WTC11 (cell line): ENCODE measurements around the gene CA7. TPM values are rescaled to one million over a fixed set of nuclear protein-coding genes. Genes with fewer than 3 reads are reported as not detected.

Source experiments
- ATAC-seq: fragments of 200-7000 bp; cut with Tn5 transposase; 2 replicates; pipeline ENCODE4 v1.10.0; 2021; ENCODE audit warnings: mild to moderate bottlenecking, moderate library complexity
- CTCF ChIA-PET: fragments of 300-600 bp; sonication (Branson Sonifier 250); formaldehyde crosslinking; loops from one replicate; lab custom pipeline; 2021; ENCODE audit warnings: antibody characterized with exemption; lab: Charles Lee
- POLR2A ChIA-PET: fragments of 350-600 bp; sonication (Branson Sonifier 250); formaldehyde crosslinking; loops from one replicate; lab custom pipeline; 2021; ENCODE audit warnings: antibody characterized with exemption; lab: Charles Lee
- DNase-seq: peaks from one replicate; pipeline ENCODE4 v3.0.0; 2021; ENCODE audit warnings: low spot score
- H3K27ac Mint-ChIP-seq: 2 replicates; pipeline ENCODE4 v1.8.0; 2021; ENCODE audit warnings: mixed read lengths
- H3K27me3 Mint-ChIP-seq: 2 replicates; pipeline ENCODE4 v1.8.0; 2021; ENCODE audit warnings: low read depth, mild to moderate bottlenecking, moderate library complexity, mixed read lengths
- H3K36me3 Mint-ChIP-seq: 2 replicates; pipeline ENCODE4 v1.8.0; 2021; ENCODE audit warnings: mixed read lengths
- H3K4me1 Mint-ChIP-seq: 2 replicates; pipeline ENCODE4 v1.8.0; 2022; ENCODE audit warnings: mixed read lengths
- H3K4me3 Mint-ChIP-seq: 2 replicates; pipeline ENCODE4 v1.8.0; 2021; ENCODE audit warnings: mild to moderate bottlenecking, moderate library complexity, mixed read lengths
- H3K9me3 Mint-ChIP-seq: 2 replicates; pipeline ENCODE4 v1.8.0; 2021; ENCODE audit warnings: mixed read lengths
- CBFB ChIP-seq: sonication (generic); formaldehyde crosslinking; IDR thresholded peaks from 2 replicates; pipeline ENCODE4 v1.8.1; 2022; ENCODE audit warnings: mild to moderate bottlenecking, low read depth, missing genetic modification reagents
- ETV6 ChIP-seq: sonication (generic); formaldehyde crosslinking; IDR thresholded peaks from 2 replicates; pipeline ENCODE4 v1.8.1; 2022; ENCODE audit warnings: mild to moderate bottlenecking, missing genetic modification reagents
- FOXJ3 ChIP-seq: sonication (generic); formaldehyde crosslinking; IDR thresholded peaks from 2 replicates; pipeline ENCODE4 v1.9.0; 2021; ENCODE audit warnings: missing genetic modification reagents, mild to moderate bottlenecking, borderline replicate concordance
- FOXK1 ChIP-seq: sonication (generic); formaldehyde crosslinking; IDR thresholded peaks from 2 replicates; pipeline ENCODE4 v1.8.0; 2022; ENCODE audit warnings: mild to moderate bottlenecking, moderate library complexity, missing genetic modification reagents
- FOXP1 ChIP-seq: sonication (generic); formaldehyde crosslinking; IDR thresholded peaks from 2 replicates; pipeline ENCODE4 v1.8.0; 2022; ENCODE audit warnings: missing genetic modification reagents, mild to moderate bottlenecking, moderate library complexity, borderline replicate concordance
- GABPB1 ChIP-seq: sonication (generic); formaldehyde crosslinking; IDR thresholded peaks from 2 replicates; pipeline ENCODE4 v1.8.1; 2023; ENCODE audit warnings: mild to moderate bottlenecking, missing genetic modification reagents
- GTF2I ChIP-seq: fragments of 250-450 bp; sonication (Bioruptor Pico); conservative IDR thresholded peaks from 2 replicates; pipeline ENCODE4 v1.4.0; 2021; ENCODE audit warnings: mild to moderate bottlenecking
- MYBL2 ChIP-seq: sonication (generic); formaldehyde crosslinking; IDR thresholded peaks from 2 replicates; pipeline ENCODE4 v1.8.1; 2023; ENCODE audit warnings: mild to moderate bottlenecking, moderate library complexity, missing genetic modification reagents
- NFATC4 ChIP-seq: fragments of 250-450 bp; sonication (Bioruptor Pico); IDR thresholded peaks from 2 replicates; pipeline ENCODE4 v1.9.0; 2021; ENCODE audit warnings: mild to moderate bottlenecking
- NFE2L1 ChIP-seq: sonication (generic); formaldehyde crosslinking; IDR thresholded peaks from 2 replicates; pipeline ENCODE4 v1.8.1; 2023; ENCODE audit warnings: missing genetic modification reagents
- NR2C2 ChIP-seq: sonication (generic); formaldehyde crosslinking; IDR thresholded peaks from 2 replicates; pipeline ENCODE4 v1.8.0; 2022; ENCODE audit warnings: mild to moderate bottlenecking, missing genetic modification reagents
- NR3C1 ChIP-seq: sonication (generic); formaldehyde crosslinking; conservative IDR thresholded peaks from 2 replicates; pipeline ENCODE4 v1.8.1; 2023; ENCODE audit warnings: low read depth, mild to moderate bottlenecking, missing genetic modification reagents
- RELA ChIP-seq: sonication (generic); formaldehyde crosslinking; IDR thresholded peaks from 2 replicates; pipeline ENCODE4 v1.8.1; 2022; ENCODE audit warnings: missing genetic modification reagents, mild to moderate bottlenecking, borderline replicate concordance
- TCF7 ChIP-seq: sonication (generic); formaldehyde crosslinking; IDR thresholded peaks from 2 replicates; pipeline ENCODE4 v1.8.0; 2022; ENCODE audit warnings: mild to moderate bottlenecking, low read depth, missing genetic modification reagents, moderate library complexity
- ZNF219 ChIP-seq: sonication (generic); formaldehyde crosslinking; IDR thresholded peaks from 2 replicates; pipeline ENCODE4 v1.8.0; 2023; ENCODE audit warnings: missing genetic modification reagents, mild to moderate bottlenecking, borderline replicate concordance
- total RNA-seq: library from RNA; stranded (reverse); gene quantifications from 3 replicates; pipeline ENCODE4 v1.2.3, GENCODE V29; 2021
- TF ChIP-seq, protein P1 (sequence below): fragments of 250-450 bp; sonication (Bioruptor Pico); IDR thresholded peaks from 2 replicates; pipeline ENCODE4 v1.9.0; 2021; ENCODE audit warnings: moderate library complexity, mild to moderate bottlenecking, inconsistent platforms, borderline replicate concordance
- TF ChIP-seq, protein P2 (sequence below): sonication (generic); formaldehyde crosslinking; conservative IDR thresholded peaks from 2 replicates; pipeline ENCODE4 v1.8.1; 2023; ENCODE audit warnings: mild to moderate bottlenecking, low read depth, missing genetic modification reagents, moderate library complexity
- TF ChIP-seq, protein P3 (sequence below): sonication (generic); formaldehyde crosslinking; IDR thresholded peaks from 2 replicates; pipeline ENCODE4 v1.8.0; 2022; ENCODE audit warnings: mild to moderate bottlenecking, missing genetic modification reagents
- TF ChIP-seq, protein P4 (sequence below): fragments of 250-450 bp; sonication (Bioruptor Pico); IDR thresholded peaks from 2 replicates; pipeline ENCODE4 v1.9.0; 2021; ENCODE audit warnings: mild to moderate bottlenecking
- TF ChIP-seq, protein P5 (sequence below): sonication (generic); formaldehyde crosslinking; IDR thresholded peaks from 2 replicates; pipeline ENCODE4 v1.8.0; 2022; ENCODE audit warnings: missing genetic modification reagents

CA7 gene
- total RNA-seq, 1 experiment from 2014 or later, result 1.6 TPM

DNA sequence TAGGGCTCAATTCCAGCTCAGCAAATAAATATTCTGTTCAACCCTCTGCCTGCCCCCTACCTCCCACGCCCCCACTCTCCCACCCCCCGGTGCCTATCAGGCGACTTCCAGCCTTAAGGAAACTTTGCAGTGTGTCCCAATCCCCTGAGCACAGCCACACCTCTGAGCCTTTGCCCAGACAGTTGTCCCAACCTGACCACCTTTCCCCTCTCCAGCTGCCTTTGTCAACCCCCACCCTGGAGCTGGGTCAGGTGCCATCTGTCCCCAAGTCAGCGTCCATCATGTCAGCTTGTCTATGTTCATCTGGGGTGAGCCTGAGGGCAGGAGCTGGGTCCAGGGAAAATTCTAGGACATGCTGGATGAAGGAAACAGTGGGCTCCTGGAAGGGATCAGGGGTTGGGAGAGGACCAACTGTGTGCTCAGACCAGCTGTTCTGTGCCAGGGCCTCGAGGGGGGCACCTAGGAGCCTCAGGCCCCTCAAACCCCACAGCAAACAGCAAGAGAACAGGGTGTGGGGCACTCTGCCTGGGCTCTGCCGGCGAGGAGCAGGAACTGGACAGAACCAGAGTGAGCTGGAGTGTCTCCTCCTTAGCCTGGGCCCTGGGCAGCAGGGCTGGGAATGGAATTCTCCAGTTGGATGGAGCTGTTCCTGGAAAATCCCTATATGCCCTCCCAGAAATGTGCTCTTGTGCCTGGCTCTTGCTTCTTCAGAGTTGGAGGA, 56.7 kb downstream of the CA7 start:
- H3K9me3 Mint-ChIP-seq, result no peaks in the 10 kb centered on the region
- DNase-seq (no peak), ATAC-seq (no peak)
- peaks cover under 1% of the 10 kb centered on the region for H3K27me3 Mint-ChIP-seq
- ChIA-PET POLR2A (no interaction called here), CTCF (interaction anchor here (0.9 to 2.0 kb wide), 4 partner anchors 9 to 268 kb away, joined by 3 to 10 read pairs (median 6); no protein-coding TSS in a partner anchor)
- no peaks in the 10 kb centered on the region for H3K36me3 Mint-ChIP-seq
- no peak overlapping the region for H3K27ac Mint-ChIP-seq
- H3K4me1 Mint-ChIP-seq, result peaks cover 11% of the 10 kb centered on the region
- H3K4me3 Mint-ChIP-seq, result no peak overlapping the region
- TF ChIP-seq CBFB (CRISPR knock-in tag) (no peak), NFATC4 (CRISPR knock-in tag) (no peak), TCF7 (no peak), NR2C2 (CRISPR knock-in tag) (no peak), GTF2I (CRISPR knock-in tag) (no peak), ETV6 (CRISPR knock-in tag) (no peak), FOXJ3 (CRISPR knock-in tag) (no peak), NFE2L1 (CRISPR knock-in tag) (no peak), NR3C1 (CRISPR knock-in tag) (no peak), RELA (CRISPR knock-in tag) (no peak), FOXK1 (CRISPR knock-in tag) (no peak), MYBL2 (no peak)
- TF ChIP-seq, protein P1, sequence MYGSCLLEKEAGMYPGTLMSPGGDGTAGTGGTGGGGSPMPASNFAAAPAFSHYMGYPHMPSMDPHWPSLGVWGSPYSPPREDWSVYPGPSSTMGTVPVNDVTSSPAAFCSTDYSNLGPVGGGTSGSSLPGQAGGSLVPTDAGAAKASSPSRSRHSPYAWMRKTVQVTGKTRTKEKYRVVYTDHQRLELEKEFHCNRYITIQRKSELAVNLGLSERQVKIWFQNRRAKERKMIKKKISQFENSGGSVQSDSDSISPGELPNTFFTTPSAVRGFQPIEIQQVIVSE (CRISPR knock-in tag), result no peak
- TF ChIP-seq, protein P2, sequence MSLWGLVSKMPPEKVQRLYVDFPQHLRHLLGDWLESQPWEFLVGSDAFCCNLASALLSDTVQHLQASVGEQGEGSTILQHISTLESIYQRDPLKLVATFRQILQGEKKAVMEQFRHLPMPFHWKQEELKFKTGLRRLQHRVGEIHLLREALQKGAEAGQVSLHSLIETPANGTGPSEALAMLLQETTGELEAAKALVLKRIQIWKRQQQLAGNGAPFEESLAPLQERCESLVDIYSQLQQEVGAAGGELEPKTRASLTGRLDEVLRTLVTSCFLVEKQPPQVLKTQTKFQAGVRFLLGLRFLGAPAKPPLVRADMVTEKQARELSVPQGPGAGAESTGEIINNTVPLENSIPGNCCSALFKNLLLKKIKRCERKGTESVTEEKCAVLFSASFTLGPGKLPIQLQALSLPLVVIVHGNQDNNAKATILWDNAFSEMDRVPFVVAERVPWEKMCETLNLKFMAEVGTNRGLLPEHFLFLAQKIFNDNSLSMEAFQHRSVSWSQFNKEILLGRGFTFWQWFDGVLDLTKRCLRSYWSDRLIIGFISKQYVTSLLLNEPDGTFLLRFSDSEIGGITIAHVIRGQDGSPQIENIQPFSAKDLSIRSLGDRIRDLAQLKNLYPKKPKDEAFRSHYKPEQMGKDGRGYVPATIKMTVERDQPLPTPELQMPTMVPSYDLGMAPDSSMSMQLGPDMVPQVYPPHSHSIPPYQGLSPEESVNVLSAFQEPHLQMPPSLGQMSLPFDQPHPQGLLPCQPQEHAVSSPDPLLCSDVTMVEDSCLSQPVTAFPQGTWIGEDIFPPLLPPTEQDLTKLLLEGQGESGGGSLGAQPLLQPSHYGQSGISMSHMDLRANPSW (CRISPR knock-in tag), result no peak

DNA sequence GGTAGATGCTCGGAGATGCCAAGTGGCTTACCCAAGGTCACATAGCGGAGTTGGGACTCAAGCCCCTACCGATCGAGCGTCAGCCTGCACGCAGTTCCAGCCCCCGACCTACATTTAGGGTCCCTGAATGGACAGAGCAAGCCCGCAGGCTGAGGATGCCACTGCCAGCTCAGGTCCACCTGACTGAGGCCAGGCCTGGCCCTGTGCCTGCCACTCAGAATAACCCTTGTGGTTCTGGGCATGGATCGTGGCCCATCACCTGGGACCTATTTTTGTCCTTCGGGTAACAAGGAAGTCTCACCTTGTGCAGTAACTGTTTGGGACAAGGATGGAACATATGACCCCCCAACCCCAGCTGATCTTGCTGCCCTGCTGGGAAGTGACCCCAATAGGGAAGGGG, 57.4 kb downstream of the CA7 start:
- no peak overlapping the region for H3K27ac Mint-ChIP-seq
- peaks cover 13% of the 10 kb centered on the region for H3K4me1 Mint-ChIP-seq
- H3K27me3 Mint-ChIP-seq, result peaks cover 2% of the 10 kb centered on the region
- H3K36me3 Mint-ChIP-seq, result no peaks in the 10 kb centered on the region
- TF ChIP-seq GABPB1 (CRISPR knock-in tag) (no peak), ZNF219 (CRISPR knock-in tag) (no peak), FOXP1 (CRISPR knock-in tag) (no peak)
- TF ChIP-seq, protein P1 (CRISPR knock-in tag), result no peak
- TF ChIP-seq, protein P3, sequence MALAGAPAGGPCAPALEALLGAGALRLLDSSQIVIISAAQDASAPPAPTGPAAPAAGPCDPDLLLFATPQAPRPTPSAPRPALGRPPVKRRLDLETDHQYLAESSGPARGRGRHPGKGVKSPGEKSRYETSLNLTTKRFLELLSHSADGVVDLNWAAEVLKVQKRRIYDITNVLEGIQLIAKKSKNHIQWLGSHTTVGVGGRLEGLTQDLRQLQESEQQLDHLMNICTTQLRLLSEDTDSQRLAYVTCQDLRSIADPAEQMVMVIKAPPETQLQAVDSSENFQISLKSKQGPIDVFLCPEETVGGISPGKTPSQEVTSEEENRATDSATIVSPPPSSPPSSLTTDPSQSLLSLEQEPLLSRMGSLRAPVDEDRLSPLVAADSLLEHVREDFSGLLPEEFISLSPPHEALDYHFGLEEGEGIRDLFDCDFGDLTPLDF, result no peak
- TF ChIP-seq, protein P4, sequence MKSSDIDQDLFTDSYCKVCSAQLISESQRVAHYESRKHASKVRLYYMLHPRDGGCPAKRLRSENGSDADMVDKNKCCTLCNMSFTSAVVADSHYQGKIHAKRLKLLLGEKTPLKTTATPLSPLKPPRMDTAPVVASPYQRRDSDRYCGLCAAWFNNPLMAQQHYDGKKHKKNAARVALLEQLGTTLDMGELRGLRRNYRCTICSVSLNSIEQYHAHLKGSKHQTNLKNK (CRISPR knock-in tag), result no peak
- TF ChIP-seq, protein P5, sequence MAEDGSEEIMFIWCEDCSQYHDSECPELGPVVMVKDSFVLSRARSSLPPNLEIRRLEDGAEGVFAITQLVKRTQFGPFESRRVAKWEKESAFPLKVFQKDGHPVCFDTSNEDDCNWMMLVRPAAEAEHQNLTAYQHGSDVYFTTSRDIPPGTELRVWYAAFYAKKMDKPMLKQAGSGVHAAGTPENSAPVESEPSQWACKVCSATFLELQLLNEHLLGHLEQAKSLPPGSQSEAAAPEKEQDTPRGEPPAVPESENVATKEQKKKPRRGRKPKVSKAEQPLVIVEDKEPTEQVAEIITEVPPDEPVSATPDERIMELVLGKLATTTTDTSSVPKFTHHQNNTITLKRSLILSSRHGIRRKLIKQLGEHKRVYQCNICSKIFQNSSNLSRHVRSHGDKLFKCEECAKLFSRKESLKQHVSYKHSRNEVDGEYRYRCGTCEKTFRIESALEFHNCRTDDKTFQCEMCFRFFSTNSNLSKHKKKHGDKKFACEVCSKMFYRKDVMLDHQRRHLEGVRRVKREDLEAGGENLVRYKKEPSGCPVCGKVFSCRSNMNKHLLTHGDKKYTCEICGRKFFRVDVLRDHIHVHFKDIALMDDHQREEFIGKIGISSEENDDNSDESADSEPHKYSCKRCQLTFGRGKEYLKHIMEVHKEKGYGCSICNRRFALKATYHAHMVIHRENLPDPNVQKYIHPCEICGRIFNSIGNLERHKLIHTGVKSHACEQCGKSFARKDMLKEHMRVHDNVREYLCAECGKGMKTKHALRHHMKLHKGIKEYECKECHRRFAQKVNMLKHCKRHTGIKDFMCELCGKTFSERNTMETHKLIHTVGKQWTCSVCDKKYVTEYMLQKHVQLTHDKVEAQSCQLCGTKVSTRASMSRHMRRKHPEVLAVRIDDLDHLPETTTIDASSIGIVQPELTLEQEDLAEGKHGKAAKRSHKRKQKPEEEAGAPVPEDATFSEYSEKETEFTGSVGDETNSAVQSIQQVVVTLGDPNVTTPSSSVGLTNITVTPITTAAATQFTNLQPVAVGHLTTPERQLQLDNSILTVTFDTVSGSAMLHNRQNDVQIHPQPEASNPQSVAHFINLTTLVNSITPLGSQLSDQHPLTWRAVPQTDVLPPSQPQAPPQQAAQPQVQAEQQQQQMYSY (CRISPR knock-in tag), result no peak
- POLR2A ChIA-PET, result interaction anchor here (0.6 kb wide), 1 partner anchor 9 kb away, joined by 4 read pairs; no protein-coding TSS in a partner anchor
- CTCF ChIA-PET, result interaction anchor here (1.9 to 2.0 kb wide), 2 partner anchors 8 to 27 kb away, joined by 8 to 10 read pairs; no protein-coding TSS in a partner anchor
- H3K9me3 Mint-ChIP-seq, result no peaks in the 10 kb centered on the region
- no peak for DNase-seq
- H3K4me3 Mint-ChIP-seq, result no peak overlapping the region
- ATAC-seq, result no peak
